Measurements from ENCODE around the gene POGK. TPM values are rescaled to one million over a fixed set of nuclear protein-coding genes. Genes with fewer than 3 reads are reported as not detected.

The POGK gene
- polyA plus RNA-seq, 1 donor (not counting 4 experiments of a cell fraction or from before 2014, with no cell fraction given): 14.7 TPM

- Histone ChIP-seq H3K9me1 (ENCODE audit: control insufficient read depth, extremely low read depth, insufficient read depth, low read length) (peaks cover 2% of the 10 kb centered on the region), H3K4me1 (ENCODE audit: control insufficient read depth, extremely low read depth, insufficient read depth, low read length) (peaks cover 17% of the 10 kb centered on the region), H3K36me3 (ENCODE audit: control insufficient read depth in 2 of 2, extremely low read depth in 1 of 2, insufficient read depth in 2 of 2, low read length in 2 of 2) (peaks cover 23 to 30% of the 10 kb centered on the region in 2 experiments), H3K4me3 (ENCODE audit: control insufficient read depth in 2 of 3, extremely low read depth in 1 of 3, insufficient read depth in 2 of 3, low read depth in 1 of 3, low read length in 3 of 3) (peak overlapping the region; percentile 52 to 84 (median 77)), H3K79me2 (ENCODE audit: control insufficient read depth, insufficient read depth, low read length) (peaks cover 42% of the 10 kb centered on the region), H4K20me1 (ENCODE audit: control insufficient read depth, extremely low read depth, insufficient read depth, low read length) (peaks cover 10% of the 10 kb centered on the region), H3K27ac (ENCODE audit: control insufficient read depth, insufficient read depth, low read length) (peak overlapping the region; percentile 65), H3K9me3 (ENCODE audit: control insufficient read depth, low read depth, low read length) (no peaks in the 10 kb centered on the region), H3K27me3 (ENCODE audit: control insufficient read depth, extremely low read depth, insufficient read depth, low read length) (no peaks in the 10 kb centered on the region), H3K4me2 (ENCODE audit: control insufficient read depth, extremely low read depth, insufficient read depth, low read depth, low read length) (peak overlapping the region; percentile 95), H2AFZ (ENCODE audit: control insufficient read depth, low read length) (peak overlapping the region; percentile 2), H3K9ac (ENCODE audit: control insufficient read depth, extremely low read depth, insufficient read depth, low read length) (peak overlapping the region; percentile 80)
- no peak for TF ChIP-seq EZH2 (IDR thresholded peaks at IDR 0.05; ENCODE audit: low read length)
- TF ChIP-seq, protein P1, sequence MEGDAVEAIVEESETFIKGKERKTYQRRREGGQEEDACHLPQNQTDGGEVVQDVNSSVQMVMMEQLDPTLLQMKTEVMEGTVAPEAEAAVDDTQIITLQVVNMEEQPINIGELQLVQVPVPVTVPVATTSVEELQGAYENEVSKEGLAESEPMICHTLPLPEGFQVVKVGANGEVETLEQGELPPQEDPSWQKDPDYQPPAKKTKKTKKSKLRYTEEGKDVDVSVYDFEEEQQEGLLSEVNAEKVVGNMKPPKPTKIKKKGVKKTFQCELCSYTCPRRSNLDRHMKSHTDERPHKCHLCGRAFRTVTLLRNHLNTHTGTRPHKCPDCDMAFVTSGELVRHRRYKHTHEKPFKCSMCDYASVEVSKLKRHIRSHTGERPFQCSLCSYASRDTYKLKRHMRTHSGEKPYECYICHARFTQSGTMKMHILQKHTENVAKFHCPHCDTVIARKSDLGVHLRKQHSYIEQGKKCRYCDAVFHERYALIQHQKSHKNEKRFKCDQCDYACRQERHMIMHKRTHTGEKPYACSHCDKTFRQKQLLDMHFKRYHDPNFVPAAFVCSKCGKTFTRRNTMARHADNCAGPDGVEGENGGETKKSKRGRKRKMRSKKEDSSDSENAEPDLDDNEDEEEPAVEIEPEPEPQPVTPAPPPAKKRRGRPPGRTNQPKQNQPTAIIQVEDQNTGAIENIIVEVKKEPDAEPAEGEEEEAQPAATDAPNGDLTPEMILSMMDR (optimal IDR thresholded peaks at IDR 0.05 in 1 of 3, IDR thresholded peaks at IDR 0.05 in 1 of 3, conservative IDR thresholded peaks at IDR 0.05 in 1 of 3; ENCODE audit: extremely low read depth in 1 of 3, insufficient read depth in 2 of 3, low read length in 3 of 3): peak; percentile 12 to 33 (median 14)
- dilution Hi-C loops (cut with MboI; ENCODE audit: extremely low pct_ligation_motif_present, low sequenced_read_pairs): no loop called here
- no peak for FAIRE-seq
- no peak for DNase-seq (ENCODE audit: low read depth, low spot score)
Measured at GRCh38 chr1:166839600-166840308, 479 bp downstream of the POGK start.

GRCh38 chr1:166840309-166841274 lies 1.3 kb downstream of the POGK start:
- H3K79me2 ChIP-seq (ENCODE audit: control insufficient read depth, insufficient read depth, low read length): peaks cover 47% of the 10 kb centered on the region
- TF ChIP-seq, protein P1 (optimal IDR thresholded peaks at IDR 0.05 in 1 of 3, IDR thresholded peaks at IDR 0.05 in 1 of 3, conservative IDR thresholded peaks at IDR 0.05 in 1 of 3; ENCODE audit: extremely low read depth in 1 of 3, insufficient read depth in 2 of 3, low read length in 3 of 3): no peak
- TF ChIP-seq EZH2 (IDR thresholded peaks at IDR 0.05; ENCODE audit: low read length): no peak
- no peaks in the 10 kb centered on the region for H3K27me3 ChIP-seq (ENCODE audit: control insufficient read depth, extremely low read depth, insufficient read depth, low read length)
- H2AFZ ChIP-seq (ENCODE audit: control insufficient read depth, low read length): peak overlapping the region; percentile 19
- peaks cover 17% of the 10 kb centered on the region for H3K4me1 ChIP-seq (ENCODE audit: control insufficient read depth, extremely low read depth, insufficient read depth, low read length)
- peak overlapping the region; percentile 95 for H3K4me2 ChIP-seq (ENCODE audit: control insufficient read depth, extremely low read depth, insufficient read depth, low read depth, low read length)
- H3K36me3 ChIP-seq (ENCODE audit: control insufficient read depth in 2 of 2, extremely low read depth in 1 of 2, insufficient read depth in 2 of 2, low read length in 2 of 2): peaks cover 28 to 33% of the 10 kb centered on the region in 2 experiments
- FAIRE-seq (no peak), DNase-seq (ENCODE audit: low read depth, low spot score) (no peak)
- H4K20me1 ChIP-seq (ENCODE audit: control insufficient read depth, extremely low read depth, insufficient read depth, low read length): peaks cover 11% of the 10 kb centered on the region
- peaks cover 2% of the 10 kb centered on the region for H3K9me1 ChIP-seq (ENCODE audit: control insufficient read depth, extremely low read depth, insufficient read depth, low read length)
- dilution Hi-C loops (cut with MboI; ENCODE audit: extremely low pct_ligation_motif_present, low sequenced_read_pairs): no loop called here
- H3K9me3 ChIP-seq (ENCODE audit: control insufficient read depth, low read depth, low read length): no peaks in the 10 kb centered on the region
- peak overlapping the region; percentile 52 to 84 (median 77) for H3K4me3 ChIP-seq (ENCODE audit: control insufficient read depth in 2 of 3, extremely low read depth in 1 of 3, insufficient read depth in 2 of 3, low read depth in 1 of 3, low read length in 3 of 3)
- H3K27ac ChIP-seq (ENCODE audit: control insufficient read depth, insufficient read depth, low read length): peak overlapping the region; percentile 65
- peak overlapping the region; percentile 77 for H3K9ac ChIP-seq (ENCODE audit: control insufficient read depth, extremely low read depth, insufficient read depth, low read length)

Measured in keratinocyte (primary cell).